ENCODE results near the gene PRPF39.
A peak's percentile ranks its signal among the peaks of the same experiment; 100 is the strongest.
"Not testable (repeated sequence)": the region's sequence is repeated elsewhere in the genome, so short reads cannot be mapped to it uniquely, and the experiment has no call there.

Gene PRPF39, protein sequence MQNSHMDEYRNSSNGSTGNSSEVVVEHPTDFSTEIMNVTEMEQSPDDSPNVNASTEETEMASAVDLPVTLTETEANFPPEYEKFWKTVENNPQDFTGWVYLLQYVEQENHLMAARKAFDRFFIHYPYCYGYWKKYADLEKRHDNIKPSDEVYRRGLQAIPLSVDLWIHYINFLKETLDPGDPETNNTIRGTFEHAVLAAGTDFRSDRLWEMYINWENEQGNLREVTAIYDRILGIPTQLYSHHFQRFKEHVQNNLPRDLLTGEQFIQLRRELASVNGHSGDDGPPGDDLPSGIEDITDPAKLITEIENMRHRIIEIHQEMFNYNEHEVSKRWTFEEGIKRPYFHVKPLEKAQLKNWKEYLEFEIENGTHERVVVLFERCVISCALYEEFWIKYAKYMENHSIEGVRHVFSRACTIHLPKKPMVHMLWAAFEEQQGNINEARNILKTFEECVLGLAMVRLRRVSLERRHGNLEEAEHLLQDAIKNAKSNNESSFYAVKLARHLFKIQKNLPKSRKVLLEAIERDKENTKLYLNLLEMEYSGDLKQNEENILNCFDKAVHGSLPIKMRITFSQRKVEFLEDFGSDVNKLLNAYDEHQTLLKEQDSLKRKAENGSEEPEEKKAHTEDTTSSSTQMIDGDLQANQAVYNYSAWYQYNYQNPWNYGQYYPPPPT

GRCh38 chr14:45083976-45084722 is at the start of gene PRPF39:
Gene PRPF39, plus strand, starts transcription at chr14:45084116. Its CDS starts 11,124 bp downstream, at chr14:45095240.
- peak; percentile 91 for DNase-seq

- DNase-seq: no peak
These were observed 49.2 kb upstream of the PRPF39 start for GRCh38 chr14:45034730-45035129.

DNA sequence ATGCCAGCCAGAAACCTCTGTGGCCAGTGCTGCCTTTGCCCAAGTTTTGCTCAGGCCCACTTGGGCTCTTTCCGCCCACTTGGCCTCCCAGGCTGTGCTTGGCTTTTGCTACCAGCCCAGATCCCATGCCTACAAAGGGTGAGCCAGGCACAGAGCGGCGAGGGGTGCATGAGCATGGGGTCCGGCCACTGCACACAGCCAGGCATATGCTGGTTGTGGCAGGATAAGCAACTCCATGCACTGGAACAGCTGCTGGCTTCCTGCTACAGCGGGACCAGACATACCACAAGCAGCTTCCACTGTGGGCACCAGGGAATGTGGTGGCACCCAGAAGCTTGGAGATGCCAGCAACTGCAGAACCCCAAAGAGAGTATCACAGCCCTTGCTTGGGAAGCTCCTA is 45.7 kb upstream of the PRPF39 start:
- no peak for DNase-seq

GRCh38 chr14:45038865-45039264 is 45.1 kb upstream of the PRPF39 start:
- DNase-seq: no peak

DNA sequence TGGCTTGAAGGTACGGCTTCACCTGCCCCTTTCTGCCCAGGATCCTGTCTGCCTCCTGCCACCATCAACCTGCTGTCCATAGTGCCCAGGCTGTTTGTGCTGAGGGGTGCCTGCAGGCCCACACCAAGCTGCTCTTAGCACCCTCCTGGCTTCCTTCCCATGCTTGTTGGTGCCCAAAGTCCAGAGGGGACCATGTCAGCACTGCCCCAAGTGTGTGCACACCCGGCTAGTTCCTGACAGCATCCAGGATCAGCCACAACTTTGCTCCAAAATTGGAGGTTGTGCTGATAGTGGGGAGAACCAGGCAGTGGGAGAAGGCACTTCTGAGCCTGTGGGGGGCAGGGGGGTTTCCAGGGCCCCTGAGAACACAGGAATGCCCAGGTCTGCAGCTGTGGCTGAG is 44.5 kb upstream of the PRPF39 start:
- no peak for DNase-seq

DNA sequence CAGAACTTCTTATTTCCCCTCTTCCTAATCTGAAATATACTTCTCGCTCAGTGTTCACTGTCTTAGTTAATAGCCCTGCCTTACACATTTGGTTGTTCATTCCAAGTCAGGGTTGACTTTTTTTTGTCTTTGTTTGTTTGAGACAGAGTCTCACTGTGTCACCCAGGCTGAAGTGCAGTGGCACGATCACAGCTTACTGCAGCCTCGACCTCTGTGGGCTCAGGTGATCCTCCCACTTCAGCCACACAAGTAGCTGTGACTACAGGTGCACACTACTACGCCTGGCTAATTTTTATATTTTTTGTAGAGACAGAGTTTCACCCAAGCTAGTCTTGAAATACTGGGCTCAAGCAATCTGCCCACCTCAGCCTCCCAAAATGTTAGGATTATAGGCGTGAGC is 42.3 kb upstream of the PRPF39 start:
- DNase-seq: no peak

GRCh38 chr14:45044638-45045037 is 39.3 kb upstream of the PRPF39 start:
- no peak for DNase-seq

- no peak for DNase-seq
These were observed 35.5 kb upstream of the PRPF39 start for GRCh38 chr14:45048385-45048784.

- DNase-seq: no peak
These were observed 32.7 kb upstream of the PRPF39 start for GRCh38 chr14:45051180-45051579.

GRCh38 chr14:45051896-45052295 is 32.0 kb upstream of the PRPF39 start:
- DNase-seq: no peak

DNA sequence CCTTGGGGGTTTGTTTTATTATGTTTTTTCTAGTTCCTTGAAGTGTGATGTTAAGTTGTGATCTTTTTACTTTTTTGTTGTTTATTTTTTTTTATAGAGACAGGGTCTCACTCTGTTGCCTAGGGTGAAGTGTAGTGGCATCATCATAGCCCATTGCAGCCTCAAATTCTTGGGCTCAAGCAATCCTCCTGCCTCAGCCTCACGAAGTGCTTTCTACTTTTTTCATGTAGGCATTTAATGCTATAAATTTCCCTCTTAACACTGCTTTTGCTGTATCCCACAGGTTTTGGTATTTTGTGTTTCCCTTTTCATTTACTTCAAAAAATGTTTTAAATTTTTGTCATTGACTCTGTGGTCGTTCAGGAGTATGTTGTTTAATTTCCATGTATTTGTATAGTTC is 26.6 kb upstream of the PRPF39 start:
- no peak for DNase-seq

DNA sequence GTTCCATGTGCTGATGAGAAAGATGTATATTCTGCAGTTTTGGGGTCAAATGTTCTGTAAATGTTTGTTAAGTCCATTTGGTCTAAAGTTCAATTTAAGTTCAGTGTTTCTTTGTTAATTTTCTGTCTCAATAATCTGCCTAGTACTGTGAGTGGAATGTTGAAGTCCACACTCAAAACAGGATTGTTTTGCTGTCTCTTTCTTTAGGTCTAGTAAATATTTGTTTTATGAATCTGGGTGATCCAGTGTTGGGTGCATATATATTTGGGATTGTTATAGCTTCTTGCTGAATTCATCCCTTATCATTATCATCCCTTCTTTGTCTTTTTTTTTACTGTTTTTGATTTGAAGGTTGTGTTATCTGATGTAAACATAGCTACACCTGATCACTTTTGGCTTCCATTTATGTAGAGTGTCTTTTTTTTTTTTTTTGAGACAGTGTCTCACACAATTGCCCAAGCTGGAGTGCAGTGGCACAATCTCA is 26.0 kb upstream of the PRPF39 start:
- no peak for DNase-seq

DNA sequence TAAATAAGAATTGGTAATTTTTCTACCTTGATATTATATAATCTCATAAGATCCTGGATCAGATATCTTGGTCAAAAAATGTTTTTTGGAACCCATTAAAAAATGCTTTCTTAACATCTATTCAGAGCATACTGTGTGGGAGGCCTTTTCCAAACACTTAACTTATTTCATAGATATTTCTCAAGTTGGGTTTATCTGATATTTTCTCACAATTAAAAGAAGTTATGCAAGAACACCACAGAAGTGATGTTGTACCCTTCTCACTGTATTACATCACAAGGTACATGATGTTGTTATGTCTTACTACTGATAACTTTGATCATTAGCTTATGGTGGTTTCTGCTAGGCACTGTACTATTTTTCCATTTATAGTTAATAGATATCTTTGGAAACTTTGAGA is 23.4 kb upstream of the PRPF39 start:
- DNase-seq: no peak

- peak; percentile 46 for DNase-seq
These were observed 18.4 kb upstream of the PRPF39 start for GRCh38 chr14:45065540-45065939.

GRCh38 chr14:45065956-45066355 is 18.0 kb upstream of the PRPF39 start:
- no peak for DNase-seq

DNA sequence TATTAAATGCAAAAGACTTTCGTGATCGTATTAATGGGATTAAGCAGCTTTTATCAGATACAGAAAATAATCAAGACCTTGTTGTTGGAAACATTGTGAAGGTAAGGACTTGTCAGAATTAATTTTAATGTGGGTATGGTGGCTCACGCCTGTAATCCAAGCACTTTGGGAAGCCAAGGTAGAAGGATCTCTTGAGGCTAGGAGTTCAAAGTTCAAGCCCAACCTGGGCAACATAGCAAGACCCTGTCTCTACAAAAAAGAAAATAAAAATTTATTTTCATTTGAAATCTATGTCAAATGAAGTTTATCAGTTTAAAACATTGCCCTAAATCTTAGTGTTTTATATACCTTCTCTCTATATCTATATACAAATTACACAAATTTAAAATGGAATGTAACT is 17.2 kb upstream of the PRPF39 start:
- DNase-seq: no peak

- no peak for DNase-seq
These were observed 15.5 kb upstream of the PRPF39 start for GRCh38 chr14:45068396-45068795.

DNA sequence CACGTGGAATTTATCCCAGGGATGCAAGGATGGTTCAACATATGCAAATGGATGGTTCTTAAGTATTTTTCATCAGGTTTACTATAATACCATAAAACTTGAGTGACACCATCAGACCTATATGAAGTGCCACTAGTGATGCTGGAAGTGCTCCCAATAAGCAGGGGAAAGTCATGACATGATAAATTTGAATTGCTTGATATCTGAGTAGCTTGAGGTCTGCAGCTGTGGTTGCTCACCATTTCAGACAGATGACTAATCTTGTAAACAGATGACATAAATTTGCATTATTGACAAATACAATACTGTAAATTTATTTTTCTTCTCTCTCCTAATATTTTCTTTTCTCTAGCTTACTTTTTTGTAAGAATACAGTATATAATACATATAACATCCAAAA is 13.7 kb upstream of the PRPF39 start:
- DNase-seq: no peak

DNA sequence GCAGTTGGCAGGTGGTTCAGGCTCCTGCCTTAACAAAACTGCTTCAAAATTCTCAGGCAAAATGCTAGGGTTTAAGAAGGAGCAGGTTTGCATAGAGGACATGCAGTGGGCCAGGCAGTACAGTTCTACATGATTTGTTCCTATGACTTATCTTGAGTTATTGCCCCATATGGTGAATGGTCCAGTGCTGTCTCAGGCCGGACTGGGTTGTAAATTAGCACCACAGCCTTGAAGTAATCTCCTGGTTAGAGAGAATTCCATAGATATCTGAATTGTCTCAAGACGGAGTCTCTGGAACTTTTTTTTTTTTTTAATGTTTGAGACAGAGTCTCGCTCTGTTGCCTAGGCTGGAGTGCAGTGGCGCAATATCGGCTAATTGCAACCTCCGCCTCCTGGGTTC is 11.8 kb upstream of the PRPF39 start:
- no peak for DNase-seq

- DNase-seq: no peak
These were observed 10.6 kb upstream of the PRPF39 start for GRCh38 chr14:45073231-45073879.

- no peak for DNase-seq
These were observed 5.6 kb upstream of the PRPF39 start for GRCh38 chr14:45078323-45078722.

DNA sequence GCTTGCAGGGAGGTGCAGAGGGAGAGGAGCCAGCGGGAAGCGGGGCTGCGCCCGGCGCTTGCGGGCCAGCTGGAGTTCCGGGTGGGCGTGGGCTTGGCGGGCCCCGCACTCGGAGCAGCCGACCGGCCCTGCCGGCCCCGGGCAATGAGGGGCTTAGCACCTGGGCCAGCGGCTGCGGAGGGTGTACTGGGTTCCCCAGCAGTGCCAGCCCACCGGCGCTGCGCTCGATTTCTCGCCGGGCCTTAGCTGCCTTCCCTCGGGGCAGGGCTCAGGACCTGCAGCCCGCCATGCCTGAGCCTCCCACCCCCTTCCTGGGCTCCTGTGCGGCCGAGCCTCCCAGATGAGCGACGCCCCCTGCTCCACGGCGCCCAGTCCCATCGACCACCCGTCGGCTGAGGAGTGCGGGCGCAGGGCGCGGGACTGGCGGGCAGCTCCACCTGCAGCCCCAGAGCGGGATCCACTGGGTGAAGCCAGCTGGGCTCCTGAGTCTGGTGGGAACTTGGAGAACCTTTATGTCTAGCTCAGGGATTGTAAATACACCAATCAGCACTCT is 3.4 kb upstream of the PRPF39 start:
- DNase-seq: not testable (repeated sequence)

DNA sequence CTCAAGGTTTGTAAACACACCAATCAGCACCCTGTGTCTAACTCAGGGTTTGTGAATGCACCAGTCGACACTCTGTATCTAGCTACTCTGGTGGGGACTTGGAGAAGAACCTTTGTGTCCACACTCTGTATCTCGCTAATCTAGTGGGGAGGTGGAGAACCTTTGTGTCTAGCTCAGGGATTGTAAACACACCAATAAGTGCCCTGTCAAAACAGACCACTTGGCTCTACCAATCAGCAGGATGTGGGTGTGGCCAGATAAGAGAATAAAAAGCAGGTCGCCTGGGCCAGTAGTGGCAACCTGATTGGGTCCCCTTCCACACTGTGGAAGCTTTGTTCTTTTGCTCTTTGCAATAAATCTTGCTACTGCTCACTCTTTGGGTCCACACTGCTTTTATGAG is 2.8 kb upstream of the PRPF39 start:
- DNase-seq: not testable (repeated sequence)

All from fibroblast of upper back skin (primary cell).